HCT116 (cell line): ENCODE measurements around the gene RASGEF1C. TPM values are rescaled to one million over a fixed set of nuclear protein-coding genes. Genes with fewer than 3 reads are reported as not detected.

ENCODE experiments used
- ATAC-seq: fragments of 200-7000 bp; cut with Tn5 transposase; 2 replicates; pipeline ENCODE4 v1.9.1; 2020; ENCODE audit warnings: mild to moderate bottlenecking, moderate library complexity
- BruUV-seq: library from RNA; stranded (reverse); fragments of 400-500 nt; replicated peaks from 2 replicates; lab custom pipeline; 2021; lab: Mats Ljungman, UMichigan
- CTCF ChIA-PET: fragments of 300-600 bp; sonication (Branson Sonifier 250); formaldehyde crosslinking; loops from one replicate; lab custom pipeline; 2021; ENCODE audit warnings: antibody characterized with exemption; lab: Charles Lee
- POLR2A ChIA-PET: fragments of 300-600, 350-600 bp; sonication (Branson Sonifier 250); formaldehyde crosslinking; loops from one replicate; lab custom pipeline; 2021; ENCODE audit warnings: antibody characterized with exemption; lab: Charles Lee
- RAD21 ChIA-PET, 2 experiments: fragments of 300-600 bp; sonication (Branson Sonifier 250); formaldehyde crosslinking; loops; one replicate each; lab custom pipeline; 2023; ENCODE audit warnings: low total read pairs in 2 of 2; ENCODE audit not compliant: uncharacterized antibody in 2 of 2, unreplicated experiment in 2 of 2, low non-redundant PET in 1 of 2; lab: Charles Lee
- DNase-seq: peaks from one replicate; pipeline ENCODE4 v3.0.0-alpha.2; 2010; ENCODE audit warnings: low read depth, low spot score
- H2AFZ ChIP-seq: fragments of 200-600 bp; shearing (Covaris generic), sonication (generic); 2 replicates; pipeline ENCODE4 v1.6.1; 2017; ENCODE audit warnings: low read depth, mixed run types, mixed read lengths, antibody characterized with exemption, low read length; ENCODE audit not compliant: poor library complexity, severe bottlenecking
- H3K27ac ChIP-seq: 2 replicates; pipeline ENCODE4 v1.5.1; 2012; ENCODE audit warnings: low read depth, low read length
- H3K27me3 ChIP-seq: fragments of 200-600 bp; sonication (generic); 2 replicates; pipeline ENCODE4 v1.6.1; 2016; ENCODE audit warnings: mixed run types, low read length, mixed read lengths; ENCODE audit not compliant: insufficient read depth
- H3K36me3 ChIP-seq, 2 experiments: fragments of 200-500 bp in 1 of 2; fragments of 200-600 bp in 1 of 2; sonication (Bioruptor generic) in 1 of 2; sonication (generic) in 1 of 2; 2 replicates each; pipeline versions ENCODE4 v1.5.1 to v1.6.1; 2014 to 2016; ENCODE audit warnings: low read length in 2 of 2, inconsistent platforms in 1 of 2, mixed read lengths in 1 of 2, mixed run types in 1 of 2; ENCODE audit not compliant: insufficient read depth in 2 of 2, control insufficient read depth in 1 of 2
- H3K4me1 ChIP-seq, 2 experiments: fragments of 200-600 bp in 1 of 2; sonication (generic) in 1 of 2; 2 replicates each; pipeline versions ENCODE4 v1.5.1 to v1.6.1; 2012 to 2017; ENCODE audit warnings: low read length in 2 of 2, inconsistent platforms in 1 of 2, mild to moderate bottlenecking in 1 of 2, mixed read lengths in 1 of 2, mixed run types in 1 of 2, moderate library complexity in 1 of 2; ENCODE audit not compliant: insufficient read depth in 2 of 2, control insufficient read depth in 1 of 2
- H3K4me2 ChIP-seq: fragments of 200-600 bp; sonication (generic); 2 replicates; pipeline ENCODE4 v1.6.1; 2017; ENCODE audit warnings: mixed run types, low read length, mixed read lengths
- H3K4me3 ChIP-seq, 2 experiments: fragments of 200-600 bp in 1 of 2; sonication (generic) in 1 of 2; replicated peaks in 1 of 2; 2 replicates each; pipeline ENCODE4 v1.5.1; 2011 to 2016; ENCODE audit warnings: low read length in 2 of 2, control low read depth in 1 of 2, low read depth in 1 of 2, mild to moderate bottlenecking in 1 of 2, mixed read lengths in 1 of 2, mixed run types in 1 of 2
- H3K79me2 ChIP-seq: fragments of 200-600 bp; sonication (generic); 2 replicates; pipeline ENCODE4 v1.6.1; 2017; ENCODE audit warnings: mild to moderate bottlenecking, mixed run types, low read length, moderate library complexity, mixed read lengths; ENCODE audit not compliant: insufficient read depth
- H3K9ac ChIP-seq: fragments of 200-600 bp; sonication (generic); 2 replicates; pipeline ENCODE4 v1.6.1; 2016; ENCODE audit warnings: low read length, mixed read lengths
- H3K9me2 ChIP-seq: fragments of 200-600 bp; sonication (generic), shearing (Covaris generic); 2 replicates; pipeline ENCODE4 v1.6.1; 2017; ENCODE audit warnings: mixed run types, mild to moderate bottlenecking, moderate library complexity; ENCODE audit not compliant: insufficient read depth
- H3K9me3 ChIP-seq, 2 experiments: fragments of 200-500 bp in 1 of 2; fragments of 200-600 bp in 1 of 2; sonication (Bioruptor generic) in 1 of 2; sonication (generic) in 1 of 2; 2 replicates each; pipeline ENCODE4 v1.6.1; 2014 to 2017; ENCODE audit warnings: low read length in 2 of 2, mixed read lengths in 2 of 2, inconsistent platforms in 1 of 2, low read depth in 1 of 2, mild to moderate bottlenecking in 1 of 2, mixed run types in 1 of 2, moderate library complexity in 1 of 2; ENCODE audit not compliant: control insufficient read depth in 1 of 2, insufficient read depth in 1 of 2
- H4K20me1 ChIP-seq: fragments of 200-600 bp; sonication (generic), shearing (Covaris generic); 2 replicates; pipeline ENCODE4 v1.6.1; 2017; ENCODE audit warnings: mixed run types, mild to moderate bottlenecking, moderate library complexity; ENCODE audit not compliant: insufficient read depth
- SIN3A ChIP-seq: IDR thresholded peaks from 2 replicates; pipeline ENCODE4 v1.6.1; 2012; ENCODE audit warnings: low read depth
- SP1 ChIP-seq: IDR thresholded peaks from 2 replicates; pipeline ENCODE4 v1.6.1; 2012; ENCODE audit warnings: low read depth
- SRF ChIP-seq: IDR thresholded peaks from 2 replicates; pipeline ENCODE4 v1.6.1; 2012; ENCODE audit warnings: low read depth
- intact Hi-C: fragments of 100-400 bp; cut with micrococcal nuclease; formaldehyde crosslinking; loops from 2 replicates; pipeline ENCODE4 v1.10.0; 2022
- total RNA-seq: library from RNA; stranded (reverse); gene quantifications from one replicate; pipeline ENCODE4 v1.2.1, GENCODE V29; 2021; ENCODE audit not compliant: unreplicated experiment

RASGEF1C gene
- total RNA-seq, 1 experiment from 2014 or later = 1.2 TPM

DNA sequence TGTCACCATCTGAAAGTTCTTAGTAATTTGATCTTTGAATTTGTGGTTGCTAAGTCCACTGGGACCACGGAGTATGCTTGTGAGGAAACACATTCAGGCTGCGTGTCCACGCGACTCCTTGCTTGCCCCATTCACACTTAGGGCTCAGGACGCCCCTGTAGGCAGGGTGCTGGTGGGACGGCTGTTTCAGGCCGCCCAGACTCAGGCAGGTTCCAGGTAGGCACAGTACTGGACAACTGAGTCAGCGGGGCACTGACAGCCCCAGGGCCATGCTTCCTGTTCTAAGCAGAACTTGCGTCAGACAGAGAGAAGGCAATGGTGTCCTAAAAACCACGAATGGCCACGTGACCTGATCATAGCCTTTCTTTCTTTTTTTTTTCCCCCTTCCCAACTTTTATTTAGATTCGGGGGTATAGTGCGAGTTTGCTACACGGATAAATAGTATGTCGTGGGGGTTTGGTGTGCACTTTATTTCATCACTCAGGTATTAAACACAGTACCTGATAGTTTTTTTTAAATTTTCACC lies 7.7 kb upstream of the RASGEF1C start:
- intact Hi-C loops = no loop called here
- H3K27ac ChIP-seq = no peak overlapping the region
- H3K4me3 ChIP-seq = no peak overlapping the region
- H3K27me3 ChIP-seq = no peaks in the 10 kb centered on the region
- H3K9me2 ChIP-seq = no peaks in the 10 kb centered on the region
- no peak overlapping the region for H2AFZ ChIP-seq
- no peaks in the 10 kb centered on the region for H3K4me1 ChIP-seq
- no peak for TF ChIP-seq SIN3A
- no peak for ATAC-seq
- H3K9me3 ChIP-seq = no peaks in the 10 kb centered on the region
- RAD21 ChIA-PET = no interaction called here
- H4K20me1 ChIP-seq = no peaks in the 10 kb centered on the region
- H3K9ac ChIP-seq = no peak overlapping the region
- no peaks in the 10 kb centered on the region for H3K79me2 ChIP-seq
- no peak for DNase-seq
- no peak overlapping the region for H3K4me2 ChIP-seq
- BruUV-seq = no TSS peak
- CTCF ChIA-PET = no interaction called here
- H3K36me3 ChIP-seq = no peaks in the 10 kb centered on the region
- POLR2A ChIA-PET = no interaction called here

- H2AFZ ChIP-seq = no peak overlapping the region
- no peak for DNase-seq
- no peak overlapping the region for H3K9ac ChIP-seq
- H3K27ac ChIP-seq = no peak overlapping the region
- no peaks in the 10 kb centered on the region for H3K36me3 ChIP-seq
- no peak overlapping the region for H3K4me2 ChIP-seq
- ATAC-seq = no peak
- ChIA-PET RAD21 (no interaction called here), POLR2A (no interaction called here), CTCF (no interaction called here)
- H4K20me1 ChIP-seq = no peaks in the 10 kb centered on the region
- intact Hi-C loops = no loop called here
- no peaks in the 10 kb centered on the region for H3K27me3 ChIP-seq
- no peaks in the 10 kb centered on the region for H3K4me1 ChIP-seq
- H3K4me3 ChIP-seq = no peak overlapping the region
- H3K9me3 ChIP-seq = no peaks in the 10 kb centered on the region
- H3K79me2 ChIP-seq = no peaks in the 10 kb centered on the region
- H3K9me2 ChIP-seq = no peaks in the 10 kb centered on the region
- BruUV-seq = no TSS peak
- no peak for TF ChIP-seq SP1
- no peak for TF ChIP-seq SRF
Observed at GRCh38 chr5:180215783-180216630, 7.0 kb upstream of the RASGEF1C start.
